GM12878 (cell line): ENCODE measurements around the gene PLTP. TPM values are rescaled to one million over a fixed set of nuclear protein-coding genes. Genes with fewer than 3 reads are reported as not detected.

Source experiments
- ATAC-seq: fragments of 200-7000 bp; cut with Tn5 transposase; 3 replicates; pipeline ENCODE4 v1.9.1; 2020; ENCODE audit warnings: mild to moderate bottlenecking, moderate library complexity
- BruUV-seq: library from RNA; stranded (reverse); fragments of 400-500 nt; replicated peaks from 2 replicates; lab custom pipeline; 2021; lab: Mats Ljungman, UMichigan
- CTCF ChIA-PET: fragments of 300-600 bp; sonication (Branson Sonifier 250); formaldehyde crosslinking; extraction: SDS; loops from one replicate; lab custom pipeline; 2021; ENCODE audit warnings: inconsistent platforms; lab: Yijun Ruan, JAX
- POLR2A ChIA-PET: fragments of 350-600 bp; formaldehyde crosslinking; extraction: SDS; loops from one replicate; lab custom pipeline; 2021; ENCODE audit warnings: inconsistent platforms; lab: Charles Lee
- RAD21 ChIA-PET: fragments of 300-600 bp; sonication (Branson Sonifier 250); formaldehyde crosslinking; loops from one replicate; lab custom pipeline; 2023; ENCODE audit warnings: antibody characterized with exemption; ENCODE audit not compliant: unreplicated experiment; lab: Charles Lee
- SMC1A ChIA-PET: fragments of 300-600 bp; sonication (Branson Sonifier 250); formaldehyde crosslinking; loops from one replicate; lab custom pipeline; 2023; ENCODE audit not compliant: unreplicated experiment, uncharacterized antibody; lab: Charles Lee
- DNase-seq: peaks from one replicate; pipeline ENCODE4 v3.0.0-alpha.2; 2011; ENCODE audit warnings: low read depth, low spot score
- FAIRE-seq: peaks from 3 replicates; lab custom pipeline; 2011; peaks lifted over from hg19 to GRCh38; lab: Jason Lieb, UNC
- H2AFZ ChIP-seq: 2 replicates; pipeline ENCODE4 v1.6.0; 2011; ENCODE audit warnings: low read depth, low read length, control low read depth; ENCODE audit not compliant: control insufficient read depth
- H3K27ac ChIP-seq: 2 replicates; pipeline ENCODE4 v1.5.1; 2011; ENCODE audit warnings: control low read depth; ENCODE audit not compliant: control insufficient read depth, insufficient read depth
- H3K27me3 ChIP-seq, 2 experiments: replicated peaks in 1 of 2; 2 replicates each; pipeline versions ENCODE4 v1.6.0 to v1.6.1; 2011; ENCODE audit warnings: low read length in 1 of 2; ENCODE audit not compliant: control insufficient read depth in 2 of 2, insufficient read depth in 2 of 2
- H3K36me3 ChIP-seq, 2 experiments: 2 replicates each; pipeline ENCODE4 v1.5.1; 2011; ENCODE audit warnings: low read length in 1 of 2; ENCODE audit not compliant: control insufficient read depth in 2 of 2, insufficient read depth in 2 of 2
- H3K4me1 ChIP-seq: 2 replicates; pipeline ENCODE4 v1.6.1; 2011; ENCODE audit warnings: mild to moderate bottlenecking, low read length, moderate library complexity, mixed read lengths; ENCODE audit not compliant: control insufficient read depth, insufficient read depth
- H3K4me2 ChIP-seq: 2 replicates; pipeline ENCODE4 v1.6.0; 2011; ENCODE audit warnings: control low read depth; ENCODE audit not compliant: control insufficient read depth, insufficient read depth
- H3K4me3 ChIP-seq: fragments of 200-600 bp; sonication (generic); 2 replicates; pipeline ENCODE4 v1.5.1; 2016
- H3K79me2 ChIP-seq: 2 replicates; pipeline ENCODE4 v1.6.0; 2011; ENCODE audit warnings: low read length; ENCODE audit not compliant: control insufficient read depth, insufficient read depth
- H3K9ac ChIP-seq: 2 replicates; pipeline ENCODE4 v1.8.0; 2011; ENCODE audit warnings: low read length, control low read depth, mixed read lengths; ENCODE audit not compliant: control insufficient read depth, insufficient read depth
- H3K9me3 ChIP-seq: replicated peaks from 3 replicates; pipeline ENCODE4 v1.5.1; 2011; ENCODE audit warnings: mild to moderate bottlenecking, low read length; ENCODE audit not compliant: control insufficient read depth, insufficient read depth
- H4K20me1 ChIP-seq: 2 replicates; pipeline ENCODE4 v1.6.0; 2011; ENCODE audit not compliant: control insufficient read depth, insufficient read depth
- FOS ChIP-seq: IDR thresholded peaks from 3 replicates; pipeline ENCODE4 v1.6.1; 2011; ENCODE audit warnings: borderline replicate concordance; ENCODE audit not compliant: insufficient read length; ENCODE audit errors: extremely low read depth
- POLR2A ChIP-seq: IDR thresholded peaks from 2 replicates; pipeline ENCODE4 v1.6.1; 2011; ENCODE audit warnings: low read depth, mild to moderate bottlenecking, low read length
- WGBS: methylation state at CpG from one replicate; pipeline ENCODE4 v1.1.6; 2016; ENCODE audit warnings: low lambda C conversion rate; ENCODE audit not compliant: insufficient replicate concordance, insufficient coverage; ENCODE audit errors: missing lambda C conversion rate; 5-methylcytosine and 5-hydroxymethylcytosine counted together
- in situ Hi-C: fragments of 300-500 bp; cut with MboI; formaldehyde crosslinking; loops from 9 replicates; pipeline ENCODE4 v1.14.3; 2018; ENCODE audit warnings: mixed read lengths
- intact Hi-C: fragments of 100-400 bp; cut with micrococcal nuclease; formaldehyde crosslinking; loops from one replicate; pipeline ENCODE4 v1.14.2; 2022; ENCODE audit not compliant: unreplicated experiment
- polyA plus RNA-seq, 11 experiments: library from polyadenylated mRNA; depleted of rRNA in 4 of 11; unstranded in 6 of 11; stranded (reverse) in 5 of 11; fragments of >200 nt; fragmentation: Nextera tagmentation in 4 of 11; fragmentation: Illumina TruSeq in 1 of 11; extraction: Ambion mirVana in 4 of 11; extraction: Trizol in 1 of 11; gene quantifications; 1 replicate in 1 of 11; 2 replicates in 10 of 11; pipeline versions ENCODE4 v1.2.1 to v1.2.3, GENCODE V29; 2011 to 2016; ENCODE audit warnings: inconsistent platforms in 2 of 11, missing spikeins in 2 of 11, low read depth in 1 of 11
- total RNA-seq, 4 experiments: library from RNA; depleted of rRNA in 3 of 4; stranded (reverse); fragments of >200 nt in 3 of 4; fragmentation: Illumina TruSeq in 1 of 4; extraction: Trizol in 1 of 4; gene quantifications; 2 replicates each; pipeline versions ENCODE4 v1.2.1 to v1.2.3, GENCODE V29; 2013 to 2021
- TF ChIP-seq, protein P1 (sequence below): IDR thresholded peaks from 2 replicates; pipeline ENCODE4 v1.6.1; 2011; ENCODE audit warnings: borderline replicate concordance, low read depth, mild to moderate bottlenecking, moderate library complexity, low read length; ENCODE audit not compliant: insufficient read depth, poor library complexity, severe bottlenecking
- TF ChIP-seq, protein P2 (sequence below): IDR thresholded peaks from 2 replicates; pipeline ENCODE4 v1.6.1; 2012; ENCODE audit warnings: low read depth, low read length, improper control_type of control experiment

Gene PLTP
- total and polyA plus RNA-seq, 10 of the 15 experiments (the other 5 are each of a cell fraction or from before 2014, with no cell fraction given): 1.6 to 17.0 (median 7.6) TPM

DNA sequence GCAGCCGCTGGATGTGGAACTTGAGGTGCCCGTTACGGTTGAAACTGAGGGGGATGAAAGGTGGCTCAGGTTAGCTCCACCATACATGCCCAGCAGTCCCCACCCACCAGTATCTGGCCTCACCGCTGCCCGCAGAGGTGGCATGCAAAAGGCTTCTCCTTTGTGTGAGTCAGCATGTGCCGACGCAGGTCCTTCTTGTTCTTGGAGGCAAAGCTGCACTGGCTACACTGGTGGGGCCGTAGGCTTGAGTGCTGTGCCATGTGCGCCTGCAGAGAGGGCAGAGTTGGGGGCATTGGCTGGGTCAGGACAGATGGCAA, 38.3 kb upstream of the PLTP start:
- no peak for ATAC-seq
- BruUV-seq: TSS peak; percentile 19
- RAD21 ChIA-PET: no interaction called here
- Histone ChIP-seq H3K4me2 (no peak overlapping the region), H3K4me3 (no peak overlapping the region)
- TF ChIP-seq POLR2A (0 out of 2 replicates have a peak, but pooled peaks have one; percentile 14), FOS (no peak)
- TF ChIP-seq, protein P1, sequence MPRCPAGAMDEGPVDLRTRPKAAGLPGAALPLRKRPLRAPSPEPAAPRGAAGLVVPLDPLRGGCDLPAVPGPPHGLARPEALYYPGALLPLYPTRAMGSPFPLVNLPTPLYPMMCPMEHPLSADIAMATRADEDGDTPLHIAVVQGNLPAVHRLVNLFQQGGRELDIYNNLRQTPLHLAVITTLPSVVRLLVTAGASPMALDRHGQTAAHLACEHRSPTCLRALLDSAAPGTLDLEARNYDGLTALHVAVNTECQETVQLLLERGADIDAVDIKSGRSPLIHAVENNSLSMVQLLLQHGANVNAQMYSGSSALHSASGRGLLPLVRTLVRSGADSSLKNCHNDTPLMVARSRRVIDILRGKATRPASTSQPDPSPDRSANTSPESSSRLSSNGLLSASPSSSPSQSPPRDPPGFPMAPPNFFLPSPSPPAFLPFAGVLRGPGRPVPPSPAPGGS: peak; percentile 64
- TF ChIP-seq, protein P2, sequence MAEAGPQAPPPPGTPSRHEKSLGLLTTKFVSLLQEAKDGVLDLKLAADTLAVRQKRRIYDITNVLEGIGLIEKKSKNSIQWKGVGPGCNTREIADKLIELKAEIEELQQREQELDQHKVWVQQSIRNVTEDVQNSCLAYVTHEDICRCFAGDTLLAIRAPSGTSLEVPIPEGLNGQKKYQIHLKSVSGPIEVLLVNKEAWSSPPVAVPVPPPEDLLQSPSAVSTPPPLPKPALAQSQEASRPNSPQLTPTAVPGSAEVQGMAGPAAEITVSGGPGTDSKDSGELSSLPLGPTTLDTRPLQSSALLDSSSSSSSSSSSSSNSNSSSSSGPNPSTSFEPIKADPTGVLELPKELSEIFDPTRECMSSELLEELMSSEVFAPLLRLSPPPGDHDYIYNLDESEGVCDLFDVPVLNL: no peak
- TF ChIP-seq, all 136 proteins: peak for 2
- no peak for DNase-seq
- Histone ChIP-seq H3K9me3 (no peaks in the 10 kb centered on the region), H3K27me3 (no peaks in the 10 kb centered on the region), H3K36me3 (peaks cover 11 to 59% of the 10 kb centered on the region in 2 experiments), H3K79me2 (no peaks in the 10 kb centered on the region), H3K4me1 (peaks cover 3% of the 10 kb centered on the region; the same call in 1 of the 2 replicates), H4K20me1 (no peaks in the 10 kb centered on the region), H3K27ac (no peak overlapping the region), H3K9ac (no peak overlapping the region), H2AFZ (no peak overlapping the region)
- SMC1A ChIA-PET: no interaction called here
- intact Hi-C loops: no loop called here
- FAIRE-seq: no peak
- 92% methylated on average over 9 of the region's 9 CpGs for WGBS
- POLR2A ChIA-PET: interaction anchor here (0.6 to 3.2 kb wide), 4 partner anchors 8 to 15 kb away, joined by 3 to 13 read pairs (median 4); no protein-coding TSS in a partner anchor
- in situ Hi-C loops: no loop called here
- CTCF ChIA-PET: interaction anchor here (8.0 kb wide), 1 partner anchor 20 kb away, joined by 33 read pairs; no protein-coding TSS in a partner anchor
